ENCODE measurements around the gene KRTAP10-8.
A peak's percentile ranks its signal among the peaks of the same experiment; 100 is the strongest.
"Not testable (repeated sequence)": the region's sequence is repeated elsewhere in the genome, so short reads cannot be mapped to it uniquely, and the experiment has no call there.

KRTAP10-8 gene

GRCh38 chr21:44579833-44580144 lies 32.1 kb upstream of the KRTAP10-8 start:
- no peak for DNase-seq

GRCh38 chr21:44580231-44580821 lies 31.6 kb upstream of the KRTAP10-8 start, which contains the start of gene KRTAP10-5:
TSS of gene KRTAP10-5 (minus strand) at chr21:44580604. CDS start at chr21:44580578, 26 bp downstream.
- DNase-seq, result not testable (repeated sequence)

DNA sequence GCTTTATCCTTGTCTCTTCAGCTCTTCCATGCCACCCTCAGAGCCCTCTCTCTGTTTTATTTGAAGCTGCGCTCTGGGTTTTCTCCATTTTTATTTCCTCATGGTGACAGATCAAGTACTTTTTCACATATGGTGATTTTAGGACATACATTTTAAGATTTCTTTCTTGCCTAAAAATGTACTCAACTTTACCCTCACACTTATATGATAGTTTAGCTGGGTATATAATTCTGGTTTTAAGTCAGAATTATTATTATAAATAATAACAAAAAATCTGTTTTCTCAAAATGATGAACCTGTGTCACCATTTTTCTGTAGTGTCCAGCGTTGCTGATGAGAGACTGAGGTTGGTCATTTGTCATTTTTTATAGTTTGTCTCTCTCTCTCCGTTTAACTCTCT lies 30.7 kb upstream of the KRTAP10-8 start:
- no peak for DNase-seq

- DNase-seq, result no peak
Observed at GRCh38 chr21:44582055-44582454, 29.8 kb upstream of the KRTAP10-8 start.

GRCh38 chr21:44583089-44583799 lies 28.6 kb upstream of the KRTAP10-8 start:
- no peak for DNase-seq

- DNase-seq, result peak; percentile 21 to 34
Observed at GRCh38 chr21:44583800-44584147, 28.1 kb upstream of the KRTAP10-8 start.

- no peak for DNase-seq
Observed at GRCh38 chr21:44585892-44586291, 26.0 kb upstream of the KRTAP10-8 start.

- no peak for DNase-seq
Observed at GRCh38 chr21:44589094-44589493, 22.8 kb upstream of the KRTAP10-8 start.

DNA sequence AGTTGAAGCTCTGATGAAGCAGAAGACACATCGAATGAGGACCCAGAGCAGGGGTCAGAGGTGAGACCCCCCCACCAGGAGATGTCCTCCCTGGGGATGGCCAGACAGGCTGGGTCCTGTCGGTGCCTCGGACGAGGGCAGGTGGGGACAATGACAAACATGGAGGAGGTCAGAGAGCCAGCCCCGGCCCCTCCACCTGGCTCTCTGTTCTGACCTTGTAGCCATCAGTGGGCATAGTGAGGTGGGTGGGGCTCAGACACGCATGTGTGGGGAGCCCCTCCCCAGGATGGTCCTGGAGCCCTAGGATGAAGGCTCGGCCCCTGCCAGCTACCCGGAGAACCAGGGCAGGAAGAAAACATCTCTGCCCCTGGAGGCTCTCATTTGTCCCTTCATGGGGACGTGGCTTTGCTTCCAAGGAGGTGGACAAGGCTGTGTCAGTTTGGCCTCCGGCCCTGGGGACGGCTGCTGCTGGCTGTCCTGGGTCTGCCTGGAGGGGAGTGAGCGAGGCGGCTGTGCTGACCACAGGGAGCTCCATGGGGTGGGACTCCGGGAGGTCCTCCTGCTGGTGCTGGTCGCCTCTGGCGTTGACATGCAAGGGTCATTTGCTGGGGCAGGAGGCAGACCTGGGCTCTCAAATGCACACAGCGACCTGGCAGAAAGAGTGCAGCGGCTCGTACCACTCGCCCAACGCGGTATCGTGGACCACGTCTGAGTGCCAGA lies 22.1 kb upstream of the KRTAP10-8 start:
- DNase-seq, result no peak

DNA sequence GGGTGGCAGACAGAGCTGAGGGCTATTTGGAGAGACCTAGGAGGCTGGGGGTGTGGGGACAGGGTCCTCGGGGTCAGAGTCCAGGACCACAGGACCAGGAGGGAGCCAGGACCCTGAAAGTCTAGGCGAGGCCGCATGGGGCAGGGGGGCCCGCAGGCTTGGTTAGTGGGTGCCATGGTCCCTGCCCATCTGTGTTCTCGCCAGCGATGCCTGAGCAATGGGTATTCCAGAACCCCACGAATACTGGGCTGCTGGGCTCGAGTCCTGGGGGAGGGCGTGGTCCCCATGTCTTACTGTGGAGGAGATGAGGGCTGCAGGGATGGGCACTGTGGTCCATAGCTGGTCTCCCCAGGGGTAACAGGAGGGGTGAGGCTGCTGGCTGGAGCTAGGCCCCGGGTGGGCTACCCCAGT lies 21.6 kb upstream of the KRTAP10-8 start:
- no peak for DNase-seq

DNA sequence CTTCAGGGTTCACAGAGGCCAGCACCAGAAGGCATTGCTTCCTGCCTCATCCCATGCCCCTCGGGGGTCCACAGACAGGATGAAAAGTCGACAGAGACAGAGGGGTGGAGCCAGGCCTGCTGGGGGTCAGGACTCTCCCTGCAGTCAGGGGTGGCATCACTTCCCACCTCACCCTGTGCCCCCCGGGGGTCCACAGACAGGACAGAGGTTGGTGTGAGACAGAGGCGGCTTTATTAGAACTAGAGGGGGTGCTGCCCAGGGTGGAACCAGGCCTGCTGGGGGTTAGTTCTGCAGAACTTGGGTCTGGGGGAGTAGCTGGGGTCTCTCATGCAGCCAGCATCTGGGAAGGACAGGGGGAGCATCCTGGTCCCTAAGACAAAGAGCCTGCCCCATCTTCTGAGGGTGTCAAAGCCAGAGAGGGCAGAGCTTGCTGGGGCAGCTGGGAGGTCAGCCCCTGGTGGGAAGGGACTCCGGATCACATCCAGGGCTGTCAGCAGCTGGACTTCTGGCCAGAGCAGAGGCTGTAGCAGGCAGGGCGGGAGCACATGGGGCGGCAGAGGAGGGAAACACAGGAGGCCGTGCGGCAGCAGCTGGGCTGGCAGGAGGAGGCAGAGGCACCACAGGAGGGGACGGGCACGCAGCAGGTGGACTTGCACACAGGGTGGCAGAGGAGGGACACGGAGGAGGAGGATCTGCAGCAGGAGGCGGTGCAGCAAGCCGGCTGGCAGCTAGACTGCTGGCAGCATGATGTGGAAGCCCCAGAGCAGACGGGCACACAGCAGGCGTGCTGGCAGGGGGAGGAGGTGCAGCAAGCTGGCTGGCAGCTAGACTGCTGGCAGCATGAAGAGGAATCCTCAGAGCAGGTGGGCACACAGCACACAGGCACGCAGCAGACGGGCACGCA lies 20.7 kb upstream of the KRTAP10-8 start:
- DNase-seq, result not testable (repeated sequence)

DNA sequence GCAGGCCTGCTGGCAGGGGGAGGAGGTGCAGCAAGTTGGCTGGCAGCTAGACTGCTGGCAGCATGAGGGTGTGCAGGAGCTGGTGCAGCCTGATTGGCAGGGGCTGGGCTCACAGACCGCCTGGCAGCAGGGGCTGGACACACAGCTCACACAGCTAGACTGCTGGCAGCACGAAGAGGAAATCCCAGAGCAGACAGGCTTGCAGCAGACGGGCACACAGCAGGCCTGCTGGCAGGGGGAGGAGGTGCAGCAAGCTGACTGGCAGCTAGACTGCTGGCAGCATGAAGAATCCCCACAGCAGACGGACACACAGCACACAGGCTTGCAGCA lies 20.1 kb upstream of the KRTAP10-8 start:
- not testable (repeated sequence) for DNase-seq

DNA sequence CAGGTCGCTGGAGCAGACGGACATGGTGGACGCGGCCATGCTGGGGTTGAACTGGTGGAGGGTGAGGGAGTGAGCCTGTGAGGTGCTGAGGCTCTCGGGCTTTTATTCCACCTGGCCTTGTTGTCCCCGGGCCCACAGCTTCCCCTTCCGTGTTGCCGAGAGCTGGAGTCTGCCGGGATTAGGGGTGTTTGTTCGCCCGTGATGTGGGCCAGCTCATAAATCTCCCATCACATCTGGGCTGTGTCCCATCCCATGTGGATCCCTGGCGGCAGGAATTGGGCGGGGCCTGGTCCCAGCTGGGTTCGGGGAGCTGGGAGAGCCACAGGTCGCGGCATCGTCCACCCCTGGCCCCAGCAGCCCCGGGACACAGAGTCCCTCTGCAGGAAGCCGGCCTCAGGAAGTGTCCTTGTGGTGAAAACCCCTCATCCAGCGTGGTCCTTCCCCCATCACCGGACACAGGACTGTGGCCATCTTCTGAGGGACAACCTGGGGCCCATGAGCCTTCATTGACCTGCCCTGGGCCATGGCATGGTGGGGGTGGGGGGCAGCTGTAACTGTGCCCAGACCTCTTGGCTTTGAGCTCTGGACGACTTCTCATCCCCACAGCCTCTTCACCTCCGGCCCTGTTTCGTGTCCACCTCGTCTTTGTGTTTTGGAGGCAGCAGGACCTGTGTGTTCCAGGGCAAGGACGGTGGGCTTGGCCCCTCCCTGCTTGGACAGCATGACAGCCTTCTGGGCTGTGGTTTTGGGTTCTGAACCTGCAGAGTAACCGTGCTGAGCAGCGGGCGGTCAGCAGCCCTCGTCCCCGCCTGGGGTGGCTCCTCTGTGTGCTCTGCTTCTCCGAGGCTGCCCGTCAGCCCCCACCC lies 19.2 kb upstream of the KRTAP10-8 start, which contains the start of gene KRTAP10-6:
KRTAP10-6 (minus strand) TSS at position 60 of the 866 bp plus-strand sequence; CDS start at position 39, 21 bp downstream.
- no peak for DNase-seq

GRCh38 chr21:44593598-44594405 lies 18.1 kb upstream of the KRTAP10-8 start:
- DNase-seq, result no peak

- DNase-seq, result no peak
Observed at GRCh38 chr21:44594406-44594916, 17.4 kb upstream of the KRTAP10-8 start.

DNA sequence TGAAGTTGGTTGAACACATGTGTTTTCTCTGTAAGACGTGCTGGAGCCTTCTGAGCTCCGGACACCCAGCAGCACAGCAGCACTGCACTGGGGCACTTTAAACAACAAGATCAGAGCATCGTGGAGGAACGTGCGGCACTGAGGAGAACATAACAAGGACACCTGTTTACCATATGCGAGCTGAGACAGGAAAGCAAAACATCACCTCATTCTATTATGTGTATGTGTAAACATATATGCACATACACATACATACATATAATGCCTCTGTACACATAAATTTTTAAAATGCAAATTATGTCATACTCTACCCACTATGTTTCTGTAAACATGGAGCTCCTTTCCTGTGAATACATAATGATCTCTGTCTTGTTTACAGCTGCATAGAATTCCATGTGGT lies 16.4 kb upstream of the KRTAP10-8 start:
- DNase-seq, result no peak

DNA sequence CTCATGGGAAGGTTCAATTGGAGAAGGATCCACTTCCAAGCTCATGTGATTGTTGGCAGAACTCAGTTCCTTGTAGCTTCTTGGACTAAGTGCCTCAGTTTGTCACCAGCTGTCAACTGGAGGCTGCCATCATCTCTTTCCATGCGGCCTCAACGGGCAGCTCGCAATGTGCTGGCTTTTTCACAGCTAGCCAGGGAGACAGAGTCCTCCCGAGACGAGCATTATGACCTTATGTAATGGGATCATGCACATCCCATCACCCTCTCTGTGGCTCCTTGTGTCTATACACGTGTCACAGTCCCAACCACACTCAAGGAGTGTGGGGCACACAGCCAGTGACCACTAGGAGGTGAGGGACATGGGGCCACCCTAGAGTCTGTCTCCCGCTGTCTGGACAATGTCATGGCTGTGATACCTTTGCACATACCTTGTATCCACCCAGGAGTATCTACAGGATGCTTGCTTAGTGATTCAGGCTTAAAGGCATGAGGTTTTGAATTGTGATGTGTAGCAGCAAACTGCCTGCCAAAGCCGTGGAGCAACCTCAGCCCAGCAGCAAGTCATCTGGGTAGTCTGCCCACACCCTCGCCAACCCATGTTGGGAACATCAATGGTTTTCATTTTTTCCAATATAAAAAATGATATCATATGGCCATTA lies 15.7 kb upstream of the KRTAP10-8 start:
- no peak for DNase-seq

DNA sequence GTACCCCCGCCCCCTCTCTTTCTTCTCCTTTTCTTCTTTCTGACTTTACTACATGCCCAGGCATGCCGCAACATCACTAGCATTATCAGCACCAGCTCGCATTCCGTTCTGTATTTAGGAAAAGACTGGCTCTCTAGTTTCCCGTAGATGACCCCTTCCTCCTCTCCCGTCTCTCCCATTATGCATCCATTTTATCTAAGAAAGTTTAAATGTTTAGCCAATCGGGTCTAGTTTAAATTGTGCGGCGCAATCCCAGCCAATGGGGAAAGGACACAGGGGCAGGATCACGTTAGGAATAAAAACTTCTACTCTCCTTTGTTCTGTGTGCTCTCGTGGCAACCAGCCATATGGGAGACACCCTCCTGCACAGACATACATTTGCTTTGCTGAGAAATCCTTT lies 13.8 kb upstream of the KRTAP10-8 start:
- no peak for DNase-seq

DNA sequence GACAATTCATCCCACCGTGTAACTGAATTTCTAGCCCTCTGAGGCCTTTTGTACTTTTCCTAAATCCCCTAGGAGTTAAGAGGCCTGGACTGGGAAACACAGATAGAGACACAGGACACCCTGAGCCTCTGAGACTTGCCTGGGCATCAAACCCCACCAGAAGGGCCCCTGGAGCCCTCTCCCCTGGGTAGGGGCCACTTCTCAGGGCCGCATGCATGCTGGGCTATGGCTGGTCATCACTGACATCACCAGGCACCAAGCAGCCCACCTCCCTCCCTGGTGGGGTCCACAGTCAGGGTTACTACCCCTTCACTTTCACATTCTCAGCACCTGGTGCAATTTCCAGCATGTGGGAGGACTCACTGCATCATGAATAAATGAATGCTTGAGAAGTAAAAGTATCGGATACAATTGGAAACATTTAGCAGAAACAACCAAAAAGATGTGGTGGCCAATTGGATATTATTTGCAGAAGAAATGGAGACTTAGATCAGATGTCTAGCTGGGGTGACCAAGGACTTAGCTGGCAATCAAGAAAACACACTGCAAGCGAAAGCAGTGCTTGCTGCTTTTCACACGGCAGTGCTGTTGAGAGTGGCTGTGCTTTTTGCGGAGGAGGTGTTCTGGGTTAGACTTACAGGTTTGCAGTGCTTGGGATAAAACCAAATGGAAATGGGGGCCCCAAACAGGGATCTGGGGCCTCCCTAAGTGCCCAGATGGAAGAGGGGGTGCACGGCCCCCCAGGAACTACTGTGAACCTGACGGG lies 12.4 kb upstream of the KRTAP10-8 start:
- no peak for DNase-seq
